GM18499 (cell line): ENCODE measurements around the gene LRP11.
"Not testable (repeated sequence)": the region's sequence is repeated elsewhere in the genome, so short reads cannot be mapped to it uniquely, and the experiment has no call there.

Experiments
- ATAC-seq: cut with Tn5 transposase; IDR thresholded peaks from one replicate; pipeline ENCODE4 v1.9.1; 2021; ENCODE audit warnings: moderate number of reproducible peaks; ENCODE audit not compliant: insufficient read depth, unreplicated experiment

The LRP11 gene, protein sequence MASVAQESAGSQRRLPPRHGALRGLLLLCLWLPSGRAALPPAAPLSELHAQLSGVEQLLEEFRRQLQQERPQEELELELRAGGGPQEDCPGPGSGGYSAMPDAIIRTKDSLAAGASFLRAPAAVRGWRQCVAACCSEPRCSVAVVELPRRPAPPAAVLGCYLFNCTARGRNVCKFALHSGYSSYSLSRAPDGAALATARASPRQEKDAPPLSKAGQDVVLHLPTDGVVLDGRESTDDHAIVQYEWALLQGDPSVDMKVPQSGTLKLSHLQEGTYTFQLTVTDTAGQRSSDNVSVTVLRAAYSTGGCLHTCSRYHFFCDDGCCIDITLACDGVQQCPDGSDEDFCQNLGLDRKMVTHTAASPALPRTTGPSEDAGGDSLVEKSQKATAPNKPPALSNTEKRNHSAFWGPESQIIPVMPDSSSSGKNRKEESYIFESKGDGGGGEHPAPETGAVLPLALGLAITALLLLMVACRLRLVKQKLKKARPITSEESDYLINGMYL

DNA sequence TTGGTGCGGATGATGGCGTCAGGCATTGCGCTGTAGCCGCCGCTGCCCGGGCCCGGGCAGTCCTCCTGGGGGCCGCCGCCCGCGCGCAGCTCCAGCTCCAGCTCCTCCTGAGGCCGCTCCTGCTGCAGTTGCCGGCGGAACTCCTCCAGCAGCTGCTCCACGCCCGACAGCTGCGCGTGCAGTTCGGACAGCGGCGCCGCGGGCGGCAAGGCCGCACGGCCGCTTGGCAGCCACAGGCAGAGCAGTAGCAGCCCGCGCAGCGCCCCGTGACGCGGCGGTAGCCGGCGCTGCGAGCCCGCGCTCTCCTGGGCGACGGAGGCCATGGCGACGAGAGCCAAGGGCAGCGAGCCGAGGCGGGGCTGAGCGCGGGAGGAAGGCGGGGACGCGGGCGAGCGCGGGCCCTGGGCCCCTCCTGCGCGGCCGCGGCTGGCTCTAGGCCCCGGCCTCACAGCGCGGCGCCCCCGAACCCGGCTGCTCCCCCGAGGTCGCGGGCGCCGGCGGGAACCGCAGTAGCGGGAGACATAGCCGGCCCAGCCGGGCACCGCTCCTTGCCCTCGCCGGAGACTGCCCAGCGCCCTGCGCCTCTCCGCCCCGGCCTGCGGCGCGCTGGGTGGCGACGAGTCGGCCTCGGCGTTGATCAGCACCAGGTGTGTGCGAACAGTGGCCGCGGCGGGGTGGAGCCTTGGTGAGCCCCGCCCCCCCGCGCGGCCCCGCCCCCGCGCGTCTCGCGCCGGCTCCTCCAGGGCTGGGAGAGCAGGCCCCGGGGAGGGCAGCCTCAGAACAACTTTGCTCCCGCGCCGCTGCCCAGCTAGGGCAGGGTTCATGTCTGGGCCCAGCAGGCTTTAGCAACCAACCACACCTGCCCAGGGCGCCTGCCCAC lies at the start of gene LRP11:
TSS of gene LRP11 (minus strand) at position 662 of the 880 bp plus-strand sequence. CDS start at position 323, 339 bp downstream.
- no peak for ATAC-seq

DNA sequence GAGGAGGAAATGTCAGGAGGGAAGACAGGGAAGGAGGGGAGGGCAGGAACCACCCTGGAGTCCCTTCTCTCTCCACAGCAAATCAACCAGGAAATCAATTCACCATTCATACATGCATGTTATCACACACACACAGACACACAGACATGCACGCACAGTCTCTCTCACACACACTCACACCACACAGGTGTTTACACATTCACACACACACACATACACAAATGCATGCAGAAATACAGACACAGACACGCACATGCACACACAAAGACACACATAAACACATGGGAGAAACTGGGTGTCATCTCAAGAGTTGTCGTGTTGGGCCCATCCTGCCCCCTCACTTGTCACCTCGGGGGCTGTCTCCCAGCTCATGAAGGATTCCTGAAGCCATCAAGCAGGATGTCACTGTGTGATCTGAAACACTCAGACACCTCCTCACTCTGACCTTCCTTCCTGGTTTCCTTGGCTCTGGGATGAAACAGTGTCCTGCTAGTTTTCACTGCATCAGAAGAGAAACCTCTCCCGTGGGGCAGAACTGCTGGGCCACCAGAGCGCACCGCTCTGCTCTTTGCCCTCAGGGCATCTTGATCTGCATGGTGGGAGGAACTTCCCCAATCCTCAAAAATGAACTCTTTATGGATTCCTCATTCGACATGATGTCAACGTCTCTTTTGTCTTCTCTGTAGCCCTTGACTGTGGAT lies 49.5 kb upstream of the LRP11 start:
- ATAC-seq = no peak

DNA sequence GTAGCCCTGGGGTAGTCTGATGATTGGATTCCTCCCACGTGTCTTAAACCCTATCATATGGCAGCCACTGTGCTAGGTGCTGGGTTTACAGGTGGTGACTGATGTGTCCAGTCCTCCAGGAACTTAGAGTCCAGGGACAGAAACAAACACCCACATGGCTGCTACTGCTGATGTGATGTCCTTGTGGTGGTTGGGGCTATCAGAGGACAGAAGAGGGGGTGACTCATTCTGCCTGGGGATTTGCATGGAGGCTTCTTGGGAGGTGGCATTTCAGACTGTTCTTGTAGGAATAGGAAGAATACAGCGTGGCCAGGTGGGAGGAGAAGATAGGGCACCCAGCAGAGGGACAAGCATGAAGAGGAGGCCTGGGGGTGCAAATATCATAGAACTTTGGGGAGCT lies 48.9 kb upstream of the LRP11 start:
- no peak for ATAC-seq

DNA sequence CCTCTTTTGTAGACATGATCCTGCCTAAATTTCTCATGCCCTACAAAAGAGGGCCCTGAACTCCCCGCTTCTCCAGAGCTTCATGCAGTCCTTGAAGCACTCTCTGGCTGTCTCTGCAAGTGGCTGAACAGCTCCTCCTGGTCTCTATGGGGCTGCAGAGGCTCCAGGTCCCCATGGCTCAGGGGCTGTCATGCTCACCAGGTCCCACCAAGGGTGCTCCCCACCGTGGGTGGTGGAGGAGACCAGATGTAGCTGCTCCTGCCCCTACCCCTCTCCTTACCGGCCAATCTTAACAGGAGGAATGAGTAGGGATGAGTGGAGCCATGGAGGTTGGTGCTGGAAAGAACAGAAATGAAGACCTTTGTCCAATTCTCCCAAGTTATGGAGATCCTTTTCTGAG lies 48.5 kb upstream of the LRP11 start:
- ATAC-seq = not testable (repeated sequence)

DNA sequence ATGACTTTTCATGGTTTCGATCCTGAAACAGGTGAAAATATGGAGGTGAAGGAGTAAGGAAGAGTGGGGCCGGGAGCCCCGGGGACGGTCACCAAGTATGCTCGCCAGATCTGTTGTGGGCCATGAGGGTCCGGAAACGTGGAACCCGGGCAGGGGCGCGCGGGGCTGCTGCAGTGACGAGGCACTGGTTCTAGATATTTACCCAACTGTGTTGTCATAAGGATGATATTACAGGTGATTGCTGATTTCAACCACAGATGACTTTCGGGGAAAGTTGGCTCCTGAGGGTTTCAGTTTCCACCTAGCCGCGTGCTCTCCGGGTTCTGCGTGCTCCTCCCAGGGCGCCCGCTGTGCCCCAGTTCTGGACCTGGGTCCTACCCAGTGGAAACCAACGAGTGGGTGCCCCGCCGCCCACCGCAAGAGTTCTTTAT lies 46.6 kb upstream of the LRP11 start:
- no peak for ATAC-seq

DNA sequence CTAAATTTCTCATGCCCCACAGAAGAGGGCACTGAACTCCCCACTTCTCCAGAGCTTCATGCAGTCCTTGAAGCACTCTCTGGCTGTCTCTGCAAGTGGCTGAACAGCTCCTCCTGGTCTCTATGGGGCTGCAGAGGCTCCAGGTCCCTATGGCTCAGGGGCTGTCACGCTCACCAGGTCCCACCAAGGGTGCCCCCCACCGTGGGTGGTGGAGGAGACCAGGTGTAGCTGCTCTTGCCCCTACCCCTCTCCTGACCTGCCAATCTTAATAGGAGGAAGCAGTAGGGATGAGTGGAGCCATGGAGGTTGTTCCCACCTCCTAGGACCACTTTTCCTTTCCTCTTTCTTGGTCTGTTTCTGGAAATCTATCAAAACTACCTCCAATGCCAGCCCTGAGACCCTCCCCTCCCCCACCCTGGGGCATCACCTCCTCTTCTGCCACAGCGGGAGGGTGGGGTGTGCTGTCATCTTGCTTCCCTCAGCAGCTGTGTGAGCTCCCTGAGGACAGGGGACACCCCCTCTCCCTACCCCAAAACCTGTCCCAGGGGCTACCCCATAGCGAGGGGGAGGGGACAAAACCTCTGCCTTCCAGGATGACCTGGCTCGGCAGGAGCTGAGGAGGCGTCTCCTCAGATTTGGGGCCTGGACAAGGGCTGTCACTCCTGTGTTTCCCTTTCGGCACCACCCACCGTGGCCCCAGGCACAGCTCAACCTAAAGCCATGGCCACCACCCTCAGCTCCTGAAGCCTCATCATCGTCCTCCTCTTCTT lies 45.7 kb upstream of the LRP11 start:
- no peak for ATAC-seq

DNA sequence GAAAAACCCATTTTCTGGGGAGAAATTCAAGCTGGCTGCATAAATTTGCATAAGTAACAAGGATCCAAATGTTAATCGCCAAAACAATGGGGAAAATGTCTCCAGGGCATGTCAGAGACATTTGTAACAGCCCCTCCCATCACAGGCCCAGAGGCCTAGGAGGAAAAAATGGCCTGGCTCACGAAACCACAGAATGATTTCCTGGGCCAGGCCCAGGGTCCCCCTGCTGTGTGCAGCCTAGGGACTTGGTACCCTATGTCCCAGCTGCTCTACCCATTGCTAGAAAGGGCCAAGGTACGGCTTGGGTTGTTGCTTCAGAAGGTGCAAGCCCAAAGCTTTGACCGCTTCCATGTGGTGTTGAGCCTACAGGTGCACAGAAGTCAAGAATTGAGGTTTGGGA lies 44.3 kb upstream of the LRP11 start:
- ATAC-seq = not testable (repeated sequence)

DNA sequence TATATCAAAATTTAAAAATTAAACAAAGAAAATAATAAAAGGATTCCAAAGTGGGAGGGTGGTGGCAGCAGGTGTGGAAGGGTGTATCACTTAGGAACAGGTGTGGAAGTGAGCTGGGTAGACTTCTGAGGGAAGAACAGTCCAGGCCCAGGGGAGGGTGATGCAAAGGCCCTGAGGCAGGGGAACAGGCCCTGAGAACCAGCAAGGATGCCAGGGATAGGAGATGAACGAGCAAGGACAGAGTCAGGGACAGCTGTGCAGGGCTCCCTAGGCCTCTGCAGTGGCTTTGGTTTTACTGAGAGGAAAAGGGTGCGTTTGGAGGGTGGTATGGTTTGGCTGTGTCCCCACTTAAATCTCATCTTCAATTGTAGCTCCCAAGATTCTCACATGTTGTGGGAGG lies 43.2 kb upstream of the LRP11 start:
- ATAC-seq = no peak

DNA sequence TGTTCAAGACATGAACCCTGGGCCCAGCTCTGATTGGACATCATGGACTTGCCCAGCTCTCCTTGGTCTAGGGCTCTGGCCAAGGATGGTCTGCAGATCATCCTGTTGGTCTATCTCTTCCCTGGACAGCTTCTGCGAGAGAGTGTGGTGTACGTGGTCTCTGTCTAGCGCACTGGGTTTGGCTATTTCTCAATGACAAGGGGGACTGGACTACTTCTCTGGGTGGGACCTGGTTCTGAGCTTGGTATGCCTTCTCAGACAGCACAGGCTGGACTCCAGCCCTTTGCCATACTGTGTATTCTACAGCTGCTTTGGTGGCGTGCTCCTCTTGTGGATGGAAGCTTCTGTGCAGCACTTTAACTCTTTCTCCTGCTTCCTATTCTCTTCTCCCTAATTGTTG lies 42.2 kb upstream of the LRP11 start:
- ATAC-seq = no peak

DNA sequence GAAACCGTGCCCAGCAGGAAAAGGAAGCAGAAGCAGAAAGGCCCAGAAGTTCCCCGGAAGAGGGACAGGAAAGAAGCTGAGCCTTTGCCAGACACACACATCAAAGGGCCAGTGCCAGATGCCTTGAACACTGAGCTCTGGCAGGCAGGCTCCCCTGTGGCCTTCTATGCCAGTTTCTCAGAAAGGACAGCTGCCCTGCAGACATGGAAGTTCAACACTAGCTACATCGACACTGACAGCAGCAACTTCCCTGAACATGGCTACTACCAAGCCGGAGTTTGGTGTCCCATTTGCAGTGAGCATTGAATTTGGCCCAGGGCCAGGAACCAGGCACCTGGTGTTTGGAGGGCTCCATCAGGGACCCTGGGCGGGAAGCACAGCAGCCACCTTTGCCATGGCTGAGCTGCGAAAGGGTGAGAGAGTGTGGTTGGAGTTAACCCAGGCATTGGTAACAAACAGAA lies 41.8 kb upstream of the LRP11 start:
- no peak for ATAC-seq

DNA sequence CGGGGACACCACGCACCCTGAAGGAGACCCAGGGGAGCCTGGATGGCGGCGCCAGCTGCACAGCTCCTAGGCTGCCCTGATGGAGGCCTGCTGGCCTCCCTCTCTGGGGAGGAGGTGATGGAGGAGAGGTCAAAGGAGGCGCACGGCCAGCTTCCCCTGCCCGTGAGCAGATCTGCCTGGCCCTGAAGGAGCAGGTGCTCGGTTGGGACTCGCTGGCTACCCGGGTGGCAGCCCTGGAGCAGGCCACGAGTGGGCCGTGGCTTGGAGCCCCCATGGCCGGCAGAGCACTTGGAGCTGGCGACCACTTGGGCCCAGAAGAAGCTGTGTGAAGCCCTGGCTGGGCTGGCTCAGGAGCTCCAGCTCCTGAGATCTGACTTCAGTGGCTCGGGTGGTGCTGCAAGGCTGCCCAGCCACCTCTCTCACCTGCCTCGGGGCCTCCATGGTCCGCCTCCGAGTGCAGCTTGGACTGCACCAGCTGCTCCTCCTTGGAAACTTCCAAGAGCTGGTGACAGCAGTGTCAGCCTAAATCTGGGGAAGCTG lies 41.3 kb upstream of the LRP11 start:
- no peak for ATAC-seq

DNA sequence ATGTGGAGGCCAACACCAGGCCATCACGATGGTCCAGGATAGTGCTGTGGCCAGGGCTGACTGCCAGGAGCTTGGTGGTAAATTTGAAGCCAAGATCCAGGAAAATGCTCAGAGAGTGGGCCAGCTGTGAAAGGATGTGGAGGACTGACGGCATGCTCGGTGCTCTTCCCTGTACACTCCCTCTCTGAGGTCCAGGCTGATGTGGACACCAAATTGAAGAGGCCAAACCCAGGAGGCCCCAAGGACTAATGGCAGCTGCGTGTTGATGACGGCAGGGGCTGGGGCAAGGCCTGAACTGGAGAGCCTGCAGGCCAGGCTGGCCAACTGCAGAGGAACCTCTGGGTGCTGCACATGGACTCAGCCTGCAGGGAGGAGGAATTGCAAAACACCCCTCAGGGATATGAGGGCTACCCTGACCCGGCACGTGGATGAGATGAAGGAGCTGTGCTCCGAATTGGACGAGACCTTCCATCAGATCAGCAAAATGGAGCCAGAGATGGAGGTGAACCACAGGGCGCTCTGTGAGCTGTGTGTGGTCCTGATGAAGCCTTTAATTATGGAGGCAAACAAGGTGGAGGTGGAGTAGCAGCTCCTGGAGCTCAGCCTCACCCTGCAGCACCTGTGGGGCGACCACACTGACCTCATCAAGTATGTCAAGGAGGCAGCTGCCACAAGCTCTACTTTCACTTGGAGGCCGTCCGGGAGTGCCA lies 40.7 kb upstream of the LRP11 start:
- no peak for ATAC-seq

DNA sequence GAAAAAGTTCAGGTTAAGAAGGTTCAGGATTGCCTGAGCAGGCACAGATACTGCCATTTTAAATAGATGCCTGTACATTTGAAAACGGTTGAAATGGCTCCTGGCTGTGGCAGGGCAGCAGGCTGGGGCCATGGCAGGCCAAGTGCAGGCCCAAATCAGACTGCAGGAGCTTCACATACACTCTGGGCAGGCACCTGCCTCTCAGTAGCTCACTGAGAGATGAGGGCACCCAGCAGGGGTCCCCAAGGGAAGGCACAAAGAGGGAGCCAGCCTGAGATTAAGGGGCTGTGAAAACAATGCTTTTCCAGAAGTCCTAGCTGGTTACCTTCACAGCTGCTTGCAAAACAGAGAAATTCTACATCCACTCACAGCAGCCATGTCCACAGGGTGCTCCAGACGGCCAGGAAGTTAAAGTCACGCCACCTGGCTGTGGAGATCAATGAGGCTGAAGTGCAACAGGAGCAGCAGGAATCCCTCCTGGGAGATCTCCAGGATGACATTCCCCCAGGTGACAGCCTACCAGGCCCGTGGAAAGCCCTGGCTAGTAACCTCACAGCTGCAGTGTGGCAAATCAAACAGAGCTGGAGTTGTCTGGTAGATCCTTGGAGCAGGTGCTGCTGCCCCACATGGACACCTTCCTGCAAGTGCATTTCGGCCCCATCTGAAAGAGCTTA lies 39.9 kb upstream of the LRP11 start:
- no peak for ATAC-seq

DNA sequence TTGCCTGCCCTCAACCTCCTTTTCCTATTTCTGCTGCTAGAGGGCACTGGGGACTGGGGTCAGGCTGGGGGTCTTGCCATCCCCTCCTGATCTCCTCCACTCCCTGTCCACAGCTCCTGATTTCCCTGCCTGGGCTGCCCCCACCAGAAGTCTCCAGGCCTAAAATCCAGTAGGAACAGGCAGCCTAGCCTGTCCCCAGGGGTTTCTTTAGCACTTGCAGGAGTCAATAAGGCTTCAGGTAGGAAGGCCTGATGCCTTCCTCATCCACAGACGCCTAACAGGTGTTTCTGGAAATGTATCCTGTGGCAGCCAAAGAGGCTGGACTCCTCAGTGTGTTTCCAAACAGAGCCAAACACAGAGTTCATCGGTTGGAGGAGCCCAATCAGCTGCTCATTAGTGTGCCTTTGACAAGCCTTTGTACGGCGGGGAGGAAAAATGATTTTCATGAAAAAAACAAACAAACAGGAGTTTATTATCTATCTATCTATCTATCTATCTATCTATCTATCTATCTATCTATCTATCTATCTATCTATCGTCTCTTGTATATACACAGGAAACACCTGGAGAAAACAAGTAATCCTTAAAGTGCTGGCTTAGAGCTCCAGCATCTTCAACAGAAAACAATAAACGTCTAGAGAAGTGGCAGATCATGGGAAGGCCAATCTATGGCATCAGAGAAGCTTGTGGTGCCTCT lies 37.4 kb upstream of the LRP11 start:
- no peak for ATAC-seq

DNA sequence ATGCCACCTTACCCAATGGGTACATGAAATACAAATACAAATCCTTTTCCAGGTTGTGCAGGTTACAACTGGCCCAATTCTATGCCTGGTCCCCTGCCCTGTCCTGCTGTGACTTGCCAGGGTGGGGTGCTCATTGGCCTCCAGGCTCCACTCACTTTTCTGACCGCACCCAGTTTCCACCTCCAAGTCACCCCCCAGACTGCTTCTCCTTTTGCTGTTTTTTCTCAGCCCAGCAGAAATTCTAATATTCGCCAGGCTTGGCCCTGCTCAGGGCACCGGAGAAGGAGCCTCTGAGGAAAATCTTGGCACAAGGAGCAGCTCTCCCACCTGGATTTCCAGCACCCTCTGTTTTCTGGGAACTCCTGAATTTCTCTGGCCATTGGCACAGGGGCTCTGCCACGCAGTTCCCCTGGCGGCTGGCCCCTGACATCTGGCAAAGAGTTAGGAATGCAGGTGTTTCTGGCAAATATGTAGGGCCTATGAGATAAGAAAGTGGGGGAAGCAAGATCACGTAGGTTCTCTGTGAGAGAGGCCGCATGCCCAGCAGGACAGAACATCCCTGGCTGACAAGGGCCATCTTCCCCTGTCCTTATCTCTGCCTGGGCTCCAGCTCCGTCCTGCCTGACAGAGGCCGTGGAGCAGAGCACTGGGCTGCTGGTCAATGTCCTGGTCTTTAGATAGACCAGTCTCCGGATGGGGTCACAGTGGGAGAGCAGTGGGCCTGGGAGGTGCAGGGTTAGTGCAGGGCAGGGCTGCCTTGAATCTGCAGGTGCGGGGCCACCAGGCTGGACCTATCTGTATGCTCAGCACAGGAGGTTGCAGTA lies 36.7 kb upstream of the LRP11 start:
- no peak for ATAC-seq

DNA sequence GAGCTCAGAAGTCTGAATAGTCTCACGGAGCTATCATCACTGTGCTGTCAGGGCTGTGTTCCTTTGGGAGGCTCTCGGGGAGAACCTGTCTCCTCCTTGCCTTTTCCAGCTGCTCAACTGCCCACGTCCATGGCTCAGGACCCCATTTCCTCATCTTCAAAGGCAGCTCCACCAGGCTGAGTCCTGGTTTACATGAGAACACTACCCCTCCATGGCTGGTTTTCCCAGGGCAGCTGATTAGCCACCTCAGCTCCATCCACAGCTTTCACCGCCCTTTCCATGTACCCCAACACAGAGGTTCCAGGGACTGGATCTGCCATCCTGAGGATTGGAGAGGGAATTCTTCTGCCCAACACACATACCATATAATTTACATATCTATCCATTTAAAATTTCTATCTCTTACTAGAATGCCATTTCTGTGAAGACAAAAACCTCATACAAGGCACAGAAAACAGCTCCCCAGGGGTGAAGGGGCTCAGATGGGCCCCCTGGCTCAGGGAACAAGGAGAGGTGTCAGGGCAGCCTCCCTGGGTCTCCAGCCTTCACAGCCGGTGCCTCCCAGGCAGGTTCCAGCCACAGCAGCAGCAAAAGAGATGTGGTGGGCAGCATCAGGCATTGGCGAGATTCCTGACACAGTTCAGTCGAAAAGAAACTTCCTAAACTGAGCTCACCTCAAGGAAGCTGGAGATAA lies 35.9 kb upstream of the LRP11 start:
- no peak for ATAC-seq
